ENCODE data around the gene CFAP157.

- TF ChIP-seq CTCF (IDR thresholded peaks at IDR 0.05) (no peak), POLR2A (IDR thresholded peaks at IDR 0.05) (no peak)
Measured at GRCh38 chr9:127707766-127708165, 978 bp downstream of the CFAP157 start.
